ENCODE data around the gene MST1. TPM values are rescaled to one million over a fixed set of nuclear protein-coding genes. Genes with fewer than 3 reads are reported as not detected.
"Not testable (repeated sequence)": the region's sequence is repeated elsewhere in the genome, so short reads cannot be mapped to it uniquely, and the experiment has no call there.

The MST1 gene
- total RNA-seq, 2 experiments from 2014 or later: 12.5 to 24.2 TPM

GRCh38 chr3:49689908-49690624 is 792 bp upstream of the MST1 start:
- H3K9me3 ChIP-seq (ENCODE audit: low read length); POLR2A ChIA-PET; H3K9me2 ChIP-seq (ENCODE audit: insufficient read depth, low read length); intact Hi-C loops (cut with micrococcal nuclease; ENCODE audit: unreplicated experiment); H3K36me3 ChIP-seq (ENCODE audit: insufficient read depth, low read length); BruUV-seq (replicated peaks); H4K20me1 ChIP-seq (ENCODE audit: insufficient read depth, low read length); CTCF ChIA-PET (ENCODE audit: unreplicated experiment); DNase-seq (ENCODE audit: low spot score); H3K79me2 ChIP-seq (ENCODE audit: insufficient read depth, low read depth, low read length): not testable (repeated sequence)
- Histone ChIP-seq H3K4me3 (ENCODE audit: low read depth, low read length, poor library complexity, severe bottlenecking) (peak overlapping the region; percentile 82), H3K4me1 (ENCODE audit: insufficient read depth, low read length, poor library complexity, severe bottlenecking) (peaks cover 11% of the 10 kb centered on the region), H3K4me2 (ENCODE audit: low read length) (peak overlapping the region; percentile 93), H3K27ac (ENCODE audit: low read depth, low read length, poor library complexity, severe bottlenecking) (peak overlapping the region; percentile 11), H2AFZ (ENCODE audit: low read length) (peak overlapping the region; percentile 63)

GRCh38 chr3:49688338-49689045 is 782 bp downstream of the MST1 start:
- H3K9me2 ChIP-seq (ENCODE audit: insufficient read depth, low read length); H3K79me2 ChIP-seq (ENCODE audit: insufficient read depth, low read depth, low read length); CTCF ChIA-PET (ENCODE audit: unreplicated experiment); H3K36me3 ChIP-seq (ENCODE audit: insufficient read depth, low read length); H3K9me3 ChIP-seq (ENCODE audit: low read length); BruUV-seq (replicated peaks); POLR2A ChIA-PET; DNase-seq (ENCODE audit: low spot score); H4K20me1 ChIP-seq (ENCODE audit: insufficient read depth, low read length); intact Hi-C loops (cut with micrococcal nuclease; ENCODE audit: unreplicated experiment): not testable (repeated sequence)
- Histone ChIP-seq H3K4me2 (ENCODE audit: low read length) (peak overlapping the region; percentile 93), H3K4me1 (ENCODE audit: insufficient read depth, low read length, poor library complexity, severe bottlenecking) (peaks cover 11% of the 10 kb centered on the region), H3K27ac (ENCODE audit: low read depth, low read length, poor library complexity, severe bottlenecking) (peak overlapping the region; percentile 22), H2AFZ (ENCODE audit: low read length) (peak overlapping the region; percentile 63; the same call in 1 of the 2 replicates), H3K4me3 (ENCODE audit: low read depth, low read length, poor library complexity, severe bottlenecking) (peak overlapping the region; percentile 82)

GRCh38 chr3:49687424-49687795 is 1.9 kb downstream of the MST1 start:
- H3K36me3 ChIP-seq (ENCODE audit: insufficient read depth, low read length): peaks cover 15% of the 10 kb centered on the region; the same call in 1 of the 2 replicates
- BruUV-seq (replicated peaks); H2AFZ ChIP-seq (ENCODE audit: low read length); H4K20me1 ChIP-seq (ENCODE audit: insufficient read depth, low read length); H3K4me2 ChIP-seq (ENCODE audit: low read length); H3K9me3 ChIP-seq (ENCODE audit: low read length); DNase-seq (ENCODE audit: low spot score); H3K27ac ChIP-seq (ENCODE audit: low read depth, low read length, poor library complexity, severe bottlenecking); intact Hi-C loops (cut with micrococcal nuclease; ENCODE audit: unreplicated experiment); POLR2A ChIA-PET; H3K79me2 ChIP-seq (ENCODE audit: insufficient read depth, low read depth, low read length); H3K9me2 ChIP-seq (ENCODE audit: insufficient read depth, low read length); CTCF ChIA-PET (ENCODE audit: unreplicated experiment); H3K4me3 ChIP-seq (ENCODE audit: low read depth, low read length, poor library complexity, severe bottlenecking): not testable (repeated sequence)
- peaks cover 11% of the 10 kb centered on the region for H3K4me1 ChIP-seq (ENCODE audit: insufficient read depth, low read length, poor library complexity, severe bottlenecking)

GRCh38 chr3:49686769-49687423 is 2.4 kb downstream of the MST1 start:
- H3K79me2 ChIP-seq (ENCODE audit: insufficient read depth, low read depth, low read length); H3K4me2 ChIP-seq (ENCODE audit: low read length); H4K20me1 ChIP-seq (ENCODE audit: insufficient read depth, low read length); intact Hi-C loops (cut with micrococcal nuclease; ENCODE audit: unreplicated experiment); H3K4me3 ChIP-seq (ENCODE audit: low read depth, low read length, poor library complexity, severe bottlenecking); POLR2A ChIA-PET; DNase-seq (ENCODE audit: low spot score); CTCF ChIA-PET (ENCODE audit: unreplicated experiment); H3K9me2 ChIP-seq (ENCODE audit: insufficient read depth, low read length); BruUV-seq (replicated peaks); H3K9me3 ChIP-seq (ENCODE audit: low read length); H2AFZ ChIP-seq (ENCODE audit: low read length); H3K27ac ChIP-seq (ENCODE audit: low read depth, low read length, poor library complexity, severe bottlenecking): not testable (repeated sequence)
- Histone ChIP-seq H3K36me3 (ENCODE audit: insufficient read depth, low read length) (peaks cover 18% of the 10 kb centered on the region; the same call in 1 of the 2 replicates), H3K4me1 (ENCODE audit: insufficient read depth, low read length, poor library complexity, severe bottlenecking) (peaks cover 11% of the 10 kb centered on the region)

- H3K4me2 ChIP-seq (ENCODE audit: low read length); intact Hi-C loops (cut with micrococcal nuclease; ENCODE audit: unreplicated experiment); BruUV-seq (replicated peaks); H3K4me3 ChIP-seq (ENCODE audit: low read depth, low read length, poor library complexity, severe bottlenecking); H4K20me1 ChIP-seq (ENCODE audit: insufficient read depth, low read length); H3K9me2 ChIP-seq (ENCODE audit: insufficient read depth, low read length); H3K9me3 ChIP-seq (ENCODE audit: low read length); POLR2A ChIA-PET; H3K27ac ChIP-seq (ENCODE audit: low read depth, low read length, poor library complexity, severe bottlenecking); DNase-seq (ENCODE audit: low spot score); H3K79me2 ChIP-seq (ENCODE audit: insufficient read depth, low read depth, low read length); H2AFZ ChIP-seq (ENCODE audit: low read length); CTCF ChIA-PET (ENCODE audit: unreplicated experiment): not testable (repeated sequence)
- Histone ChIP-seq H3K4me1 (ENCODE audit: insufficient read depth, low read length, poor library complexity, severe bottlenecking) (peaks cover 11% of the 10 kb centered on the region), H3K36me3 (ENCODE audit: insufficient read depth, low read length) (peaks cover 24% of the 10 kb centered on the region; the same call in 1 of the 2 replicates)
These were observed 2.9 kb downstream of the MST1 start for GRCh38 chr3:49686346-49686745.

- Histone ChIP-seq H3K36me3 (ENCODE audit: insufficient read depth, low read length) (peaks cover 29% of the 10 kb centered on the region; the same call in 1 of the 2 replicates), H3K4me1 (ENCODE audit: insufficient read depth, low read length, poor library complexity, severe bottlenecking) (peaks cover 10% of the 10 kb centered on the region)
- DNase-seq (ENCODE audit: low spot score); POLR2A ChIA-PET; H3K9me3 ChIP-seq (ENCODE audit: low read length); H3K4me3 ChIP-seq (ENCODE audit: low read depth, low read length, poor library complexity, severe bottlenecking); H3K9me2 ChIP-seq (ENCODE audit: insufficient read depth, low read length); H3K27ac ChIP-seq (ENCODE audit: low read depth, low read length, poor library complexity, severe bottlenecking); H3K4me2 ChIP-seq (ENCODE audit: low read length); H2AFZ ChIP-seq (ENCODE audit: low read length); CTCF ChIA-PET (ENCODE audit: unreplicated experiment); intact Hi-C loops (cut with micrococcal nuclease; ENCODE audit: unreplicated experiment); H3K79me2 ChIP-seq (ENCODE audit: insufficient read depth, low read depth, low read length); BruUV-seq (replicated peaks); H4K20me1 ChIP-seq (ENCODE audit: insufficient read depth, low read length): not testable (repeated sequence)
These were observed 3.4 kb downstream of the MST1 start for GRCh38 chr3:49685846-49686245.

All from OCI-LY7 (cell line).